Body of pancreas (tissue), 4 donors: ENCODE data around the gene RREB1.

Experiments
- POLR2A ChIP-seq, 3 donors: fragments of 450-650 bp; IDR thresholded peaks; one replicate each; pipeline ENCODE4 v1.6.1; 2016; ENCODE audit warnings: antibody characterized with exemption in 3 of 3, mild to moderate bottlenecking in 2 of 3
- TF ChIP-seq, protein P1 (sequence below), 7 experiments: fragments of 450-650 bp in 4 of 7; fragments of 200-600 bp in 3 of 7; sonication (generic) in 3 of 7; IDR thresholded peaks; one replicate each; pipeline ENCODE4 v1.5.1; 2016 to 2019; ENCODE audit warnings: antibody characterized with exemption in 7 of 7

DNA sequence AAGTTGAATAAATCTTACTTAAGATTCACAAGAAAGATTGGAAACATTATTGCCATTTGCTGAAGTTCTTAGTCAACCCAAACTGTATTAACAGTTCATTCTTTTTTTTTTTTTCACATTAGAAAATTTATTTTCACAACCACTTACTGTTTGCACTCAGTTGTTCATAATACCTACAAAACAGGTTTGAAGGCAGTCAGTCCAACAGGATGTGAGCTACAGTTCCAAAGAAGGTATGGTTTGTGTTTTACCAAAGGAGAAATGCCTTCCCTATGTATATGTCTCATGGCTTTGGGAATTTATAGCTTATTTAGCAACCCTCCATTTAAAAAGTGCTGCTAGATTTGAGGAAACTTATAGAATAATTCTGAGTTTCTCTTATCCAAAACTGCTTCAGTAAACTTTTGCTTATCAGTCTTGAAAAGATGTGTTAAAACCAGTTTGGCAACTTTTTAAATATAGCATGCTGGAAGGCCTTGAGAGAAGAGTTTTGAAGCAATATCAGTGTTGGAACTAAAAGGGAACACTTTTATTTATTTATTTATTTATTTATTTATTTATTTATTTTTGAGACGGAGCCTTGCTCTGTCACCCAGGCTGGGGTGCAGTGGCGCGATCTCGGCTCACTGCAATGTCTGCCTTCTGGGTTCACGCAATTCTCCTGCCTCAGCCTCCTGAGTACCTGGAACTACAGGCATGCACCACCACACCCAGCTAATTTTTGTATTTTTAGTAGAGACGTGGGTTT, 46.8 kb upstream of the RREB1 start:
- TF ChIP-seq, protein P1, sequence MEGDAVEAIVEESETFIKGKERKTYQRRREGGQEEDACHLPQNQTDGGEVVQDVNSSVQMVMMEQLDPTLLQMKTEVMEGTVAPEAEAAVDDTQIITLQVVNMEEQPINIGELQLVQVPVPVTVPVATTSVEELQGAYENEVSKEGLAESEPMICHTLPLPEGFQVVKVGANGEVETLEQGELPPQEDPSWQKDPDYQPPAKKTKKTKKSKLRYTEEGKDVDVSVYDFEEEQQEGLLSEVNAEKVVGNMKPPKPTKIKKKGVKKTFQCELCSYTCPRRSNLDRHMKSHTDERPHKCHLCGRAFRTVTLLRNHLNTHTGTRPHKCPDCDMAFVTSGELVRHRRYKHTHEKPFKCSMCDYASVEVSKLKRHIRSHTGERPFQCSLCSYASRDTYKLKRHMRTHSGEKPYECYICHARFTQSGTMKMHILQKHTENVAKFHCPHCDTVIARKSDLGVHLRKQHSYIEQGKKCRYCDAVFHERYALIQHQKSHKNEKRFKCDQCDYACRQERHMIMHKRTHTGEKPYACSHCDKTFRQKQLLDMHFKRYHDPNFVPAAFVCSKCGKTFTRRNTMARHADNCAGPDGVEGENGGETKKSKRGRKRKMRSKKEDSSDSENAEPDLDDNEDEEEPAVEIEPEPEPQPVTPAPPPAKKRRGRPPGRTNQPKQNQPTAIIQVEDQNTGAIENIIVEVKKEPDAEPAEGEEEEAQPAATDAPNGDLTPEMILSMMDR (IDR thresholded peaks at IDR 0.05): no peak
- TF ChIP-seq POLR2A (IDR thresholded peaks at IDR 0.05): no peak
